ENCODE results near the gene TSPAN5.
"Not testable (repeated sequence)": the region's sequence is repeated elsewhere in the genome, so short reads cannot be mapped to it uniquely, and the experiment has no call there.

TSPAN5 gene

DNA sequence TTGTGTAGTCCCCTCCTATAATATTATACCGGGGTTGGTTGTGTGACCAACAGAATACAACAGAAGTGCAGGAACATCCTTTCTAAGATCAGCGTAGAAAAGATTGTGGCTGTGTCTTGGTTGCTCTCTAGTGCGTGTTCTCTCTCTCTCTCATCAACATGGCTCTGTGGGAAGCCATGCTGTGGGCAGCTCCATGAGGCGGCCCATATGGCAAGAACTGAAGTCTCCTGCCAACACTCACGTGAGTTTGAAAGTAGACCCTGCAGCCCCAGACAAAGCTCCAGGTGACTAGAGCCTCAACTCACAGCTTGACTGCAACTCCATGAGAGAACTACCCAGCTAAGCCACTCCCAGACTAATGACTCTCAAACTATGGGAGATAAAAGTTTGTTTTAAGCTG is 118.7 kb downstream of the TSPAN5 start:
- TF ChIP-seq ZFX (IDR thresholded peaks at IDR 0.05): no peak
- TF ChIP-seq, protein P1, sequence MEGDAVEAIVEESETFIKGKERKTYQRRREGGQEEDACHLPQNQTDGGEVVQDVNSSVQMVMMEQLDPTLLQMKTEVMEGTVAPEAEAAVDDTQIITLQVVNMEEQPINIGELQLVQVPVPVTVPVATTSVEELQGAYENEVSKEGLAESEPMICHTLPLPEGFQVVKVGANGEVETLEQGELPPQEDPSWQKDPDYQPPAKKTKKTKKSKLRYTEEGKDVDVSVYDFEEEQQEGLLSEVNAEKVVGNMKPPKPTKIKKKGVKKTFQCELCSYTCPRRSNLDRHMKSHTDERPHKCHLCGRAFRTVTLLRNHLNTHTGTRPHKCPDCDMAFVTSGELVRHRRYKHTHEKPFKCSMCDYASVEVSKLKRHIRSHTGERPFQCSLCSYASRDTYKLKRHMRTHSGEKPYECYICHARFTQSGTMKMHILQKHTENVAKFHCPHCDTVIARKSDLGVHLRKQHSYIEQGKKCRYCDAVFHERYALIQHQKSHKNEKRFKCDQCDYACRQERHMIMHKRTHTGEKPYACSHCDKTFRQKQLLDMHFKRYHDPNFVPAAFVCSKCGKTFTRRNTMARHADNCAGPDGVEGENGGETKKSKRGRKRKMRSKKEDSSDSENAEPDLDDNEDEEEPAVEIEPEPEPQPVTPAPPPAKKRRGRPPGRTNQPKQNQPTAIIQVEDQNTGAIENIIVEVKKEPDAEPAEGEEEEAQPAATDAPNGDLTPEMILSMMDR (conservative IDR thresholded peaks at IDR 0.05): no peak
- no peak overlapping the region for H3K27ac ChIP-seq

DNA sequence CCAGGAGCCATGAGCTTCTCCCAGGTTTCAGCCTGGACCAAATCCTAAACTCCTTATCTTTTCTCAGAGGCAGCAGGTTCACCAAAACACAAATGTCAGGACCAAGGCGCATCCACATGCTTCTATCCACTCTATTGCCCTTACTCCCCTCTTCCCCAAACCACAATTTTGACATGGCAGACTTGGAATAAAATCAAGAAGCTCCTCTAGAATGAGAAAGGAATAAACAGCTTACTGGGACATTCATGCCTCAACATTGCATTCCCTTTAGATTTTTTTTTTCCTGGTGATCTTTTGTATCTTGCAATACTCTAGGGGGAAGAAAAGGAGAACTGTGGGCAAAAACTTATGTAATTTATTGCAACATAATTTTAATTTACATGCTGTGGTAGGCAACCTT is 119.1 kb downstream of the TSPAN5 start:
- no peak overlapping the region for H3K27ac ChIP-seq
- TF ChIP-seq, protein P1 (conservative IDR thresholded peaks at IDR 0.05): no peak
- TF ChIP-seq ZFX (IDR thresholded peaks at IDR 0.05): no peak

DNA sequence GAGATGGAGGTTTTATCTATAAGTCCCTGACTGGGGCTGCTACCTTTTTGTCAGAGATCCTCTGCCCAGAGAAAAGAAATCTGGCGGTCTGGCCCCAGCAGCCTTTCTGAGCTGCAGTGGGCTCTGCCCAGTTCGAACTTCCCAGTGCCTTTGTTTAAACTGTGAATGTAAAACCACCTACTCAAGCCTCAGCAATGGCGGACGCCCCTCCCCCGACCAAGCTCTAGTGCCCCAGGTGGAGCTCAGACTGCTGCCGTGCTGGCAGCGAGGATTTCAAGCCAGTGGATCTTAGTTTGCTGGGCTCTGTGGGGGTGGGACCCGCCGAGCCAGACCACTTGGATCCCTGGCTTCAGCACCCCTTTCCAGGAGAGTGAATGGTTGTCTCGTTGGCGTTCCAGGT is 121.8 kb downstream of the TSPAN5 start:
- H3K27ac ChIP-seq: no peak overlapping the region
- no peak for TF ChIP-seq ZFX (IDR thresholded peaks at IDR 0.05)
- TF ChIP-seq, protein P1 (conservative IDR thresholded peaks at IDR 0.05): no peak

DNA sequence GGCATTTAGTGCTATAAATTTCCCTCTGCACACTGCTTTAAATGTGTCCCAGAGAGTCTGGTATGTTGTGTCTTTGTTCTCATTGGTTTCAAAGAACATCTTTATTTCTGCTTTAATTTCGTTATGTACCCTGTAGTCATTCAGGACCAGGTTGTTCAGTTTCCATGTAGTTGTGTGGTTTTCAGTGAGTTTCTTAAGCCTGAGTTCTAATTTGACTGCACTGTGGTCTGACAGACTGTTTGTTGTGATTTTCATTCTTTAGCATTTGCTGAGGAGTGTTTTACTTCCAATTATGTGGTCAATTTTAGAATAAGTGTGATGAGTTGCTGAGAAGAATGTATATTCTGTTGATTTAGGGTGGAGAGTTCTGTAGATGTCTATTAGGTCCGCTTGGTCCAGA is 124.3 kb downstream of the TSPAN5 start:
- H3K27ac ChIP-seq: not testable (repeated sequence)

GRCh38 chr4:98530572-98530971 is 127.8 kb downstream of the TSPAN5 start:
- H3K27ac ChIP-seq: no peak overlapping the region
- TF ChIP-seq, protein P1 (conservative IDR thresholded peaks at IDR 0.05): no peak
- no peak for TF ChIP-seq ZFX (IDR thresholded peaks at IDR 0.05)

DNA sequence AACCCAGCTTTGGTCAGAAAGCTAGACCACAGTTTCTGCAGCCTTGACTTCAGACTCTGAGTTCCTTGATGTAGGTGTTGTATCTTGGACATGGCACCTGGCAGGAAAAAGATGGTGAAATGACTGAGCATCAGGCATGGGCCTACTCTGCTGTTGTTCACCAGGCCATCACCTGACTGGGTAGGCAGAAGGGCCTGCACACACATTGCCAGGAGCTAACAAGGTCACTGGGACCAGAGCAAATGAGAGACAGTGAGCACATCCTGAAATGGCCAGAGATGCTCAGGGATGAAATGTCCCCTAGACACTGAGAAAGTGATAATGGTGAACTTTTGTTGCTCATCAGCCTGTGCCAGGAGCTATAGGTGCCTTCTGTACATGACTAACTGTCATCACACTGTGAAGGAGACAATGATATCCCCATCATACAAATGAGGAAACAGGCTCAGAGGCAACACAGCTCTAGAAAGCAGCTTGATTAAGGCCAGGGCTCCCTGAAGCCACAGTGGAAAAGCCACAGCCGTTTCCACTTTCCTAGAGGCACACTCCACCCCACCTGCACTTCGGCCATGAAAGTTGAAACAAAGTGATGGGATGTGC is 128.3 kb downstream of the TSPAN5 start:
- H3K27ac ChIP-seq: no peak overlapping the region
- TF ChIP-seq ZFX (IDR thresholded peaks at IDR 0.05): no peak
- TF ChIP-seq, protein P1 (conservative IDR thresholded peaks at IDR 0.05): no peak

DNA sequence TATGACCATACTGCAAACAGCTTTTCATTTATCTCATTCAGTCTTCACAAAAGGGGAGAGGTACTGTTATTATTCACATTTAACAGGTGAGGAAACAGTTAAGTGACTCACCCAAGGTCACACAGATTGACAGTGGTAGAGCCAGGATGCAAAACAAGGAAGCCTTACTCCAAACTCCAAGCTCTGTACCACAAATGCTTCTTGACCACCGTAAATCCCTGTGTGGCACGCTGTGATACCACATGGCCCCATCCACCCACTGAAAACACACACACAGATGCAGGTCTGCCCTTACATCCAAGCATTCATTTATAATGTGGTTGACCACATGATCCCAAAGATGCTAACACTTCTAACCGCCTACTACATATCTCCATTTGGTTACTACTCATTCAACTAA is 129.5 kb downstream of the TSPAN5 start:
- TF ChIP-seq ZFX (IDR thresholded peaks at IDR 0.05): no peak
- TF ChIP-seq, protein P1 (conservative IDR thresholded peaks at IDR 0.05): no peak
- H3K27ac ChIP-seq: no peak overlapping the region

GRCh38 chr4:98527534-98528269 is 130.7 kb downstream of the TSPAN5 start:
- no peak overlapping the region for H3K27ac ChIP-seq
- TF ChIP-seq, protein P1 (conservative IDR thresholded peaks at IDR 0.05): no peak
- no peak for TF ChIP-seq ZFX (IDR thresholded peaks at IDR 0.05)
